Germinal center (tissue), 1 donor: Measurements from ENCODE around the gene PDXP.

Source experiments
- DNase-seq: peaks from one replicate; pipeline ENCODE4 v3.0.0; 2012; ENCODE audit warnings: mixed read lengths, low spot score

PDXP gene

DNA sequence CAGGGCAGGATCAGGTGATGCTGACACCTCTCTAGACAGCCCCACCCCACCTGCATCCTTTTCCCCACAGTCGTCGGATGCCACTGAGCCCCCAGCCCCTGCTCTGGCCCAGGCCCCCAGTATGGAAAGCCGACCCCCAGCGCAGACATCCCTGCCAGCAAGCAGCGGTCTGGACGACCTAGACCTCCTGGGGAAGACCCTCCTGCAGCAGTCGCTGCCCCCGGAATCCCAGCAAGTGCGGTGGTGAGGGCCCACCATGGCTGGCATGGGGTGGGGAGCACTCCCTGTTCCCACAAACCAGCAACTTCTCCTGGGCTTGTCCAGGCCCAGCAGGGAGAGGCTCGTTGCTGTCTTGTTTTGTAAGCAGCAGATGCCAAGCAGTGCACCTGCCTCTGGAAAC is 28.6 kb upstream of the PDXP start:
- no peak for DNase-seq

DNA sequence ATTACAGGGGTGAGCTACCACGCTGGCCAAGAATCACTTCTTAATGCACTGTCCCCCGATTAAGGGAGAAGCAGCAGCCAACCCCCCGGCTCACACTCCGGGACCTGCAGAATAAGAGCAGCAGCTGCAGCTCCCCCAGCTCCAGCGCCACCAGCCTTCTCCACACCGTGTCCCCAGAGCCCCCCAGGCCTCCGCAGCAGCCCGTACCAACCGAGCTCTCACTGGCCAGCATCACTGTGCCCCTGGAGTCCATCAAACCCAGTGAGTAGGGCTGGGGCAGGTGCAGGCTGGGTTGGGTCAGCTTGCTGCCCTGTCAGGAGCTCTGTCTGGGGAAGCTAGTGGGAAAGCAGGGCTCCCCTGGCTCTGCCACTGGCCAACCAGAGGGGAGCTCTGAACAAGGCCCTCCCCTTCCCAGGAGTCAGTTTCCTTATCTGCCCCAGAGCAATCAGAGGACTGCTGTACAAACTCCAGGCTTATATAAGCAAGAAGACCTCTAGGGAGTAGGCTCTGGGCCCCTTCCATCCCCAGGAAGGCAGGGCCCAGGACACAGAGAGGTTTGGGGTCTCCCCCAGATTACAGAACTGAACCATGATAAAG is 27.6 kb upstream of the PDXP start:
- no peak for DNase-seq

DNA sequence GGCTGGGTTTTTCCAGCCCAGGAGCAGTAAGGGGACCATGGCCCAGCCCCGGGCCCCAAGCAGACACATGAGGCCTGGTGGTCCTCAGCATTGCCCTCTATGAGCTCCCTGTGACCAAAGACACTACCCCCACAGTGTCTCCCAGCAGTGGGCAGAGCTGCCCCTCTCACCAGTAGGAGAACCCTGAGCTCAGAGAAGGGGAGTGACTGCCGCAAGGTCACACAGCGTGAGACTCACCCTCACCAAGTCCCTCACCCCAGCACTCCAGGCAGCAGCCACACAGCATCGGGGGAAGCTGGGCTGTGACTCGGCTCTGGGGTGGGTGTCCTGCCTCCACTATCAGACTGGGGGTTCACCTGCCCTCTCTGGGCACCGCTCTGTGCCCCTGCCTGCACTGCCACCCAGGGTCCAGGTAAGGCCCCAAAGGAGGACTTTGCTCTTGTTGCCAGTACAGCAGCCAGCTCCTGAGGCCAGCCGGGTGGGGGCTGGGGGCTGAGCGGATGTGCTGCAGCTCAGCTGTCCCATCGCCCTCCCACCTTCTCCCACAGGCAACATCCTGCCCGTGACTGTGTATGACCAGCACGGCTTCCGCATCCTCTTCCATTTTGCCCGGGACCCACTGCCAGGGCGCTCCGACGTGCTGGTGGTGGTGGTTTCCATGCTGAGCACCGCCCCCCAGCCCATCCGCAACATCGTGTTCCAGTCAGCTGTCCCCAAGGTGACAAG is 26.9 kb upstream of the PDXP start:
- no peak for DNase-seq

DNA sequence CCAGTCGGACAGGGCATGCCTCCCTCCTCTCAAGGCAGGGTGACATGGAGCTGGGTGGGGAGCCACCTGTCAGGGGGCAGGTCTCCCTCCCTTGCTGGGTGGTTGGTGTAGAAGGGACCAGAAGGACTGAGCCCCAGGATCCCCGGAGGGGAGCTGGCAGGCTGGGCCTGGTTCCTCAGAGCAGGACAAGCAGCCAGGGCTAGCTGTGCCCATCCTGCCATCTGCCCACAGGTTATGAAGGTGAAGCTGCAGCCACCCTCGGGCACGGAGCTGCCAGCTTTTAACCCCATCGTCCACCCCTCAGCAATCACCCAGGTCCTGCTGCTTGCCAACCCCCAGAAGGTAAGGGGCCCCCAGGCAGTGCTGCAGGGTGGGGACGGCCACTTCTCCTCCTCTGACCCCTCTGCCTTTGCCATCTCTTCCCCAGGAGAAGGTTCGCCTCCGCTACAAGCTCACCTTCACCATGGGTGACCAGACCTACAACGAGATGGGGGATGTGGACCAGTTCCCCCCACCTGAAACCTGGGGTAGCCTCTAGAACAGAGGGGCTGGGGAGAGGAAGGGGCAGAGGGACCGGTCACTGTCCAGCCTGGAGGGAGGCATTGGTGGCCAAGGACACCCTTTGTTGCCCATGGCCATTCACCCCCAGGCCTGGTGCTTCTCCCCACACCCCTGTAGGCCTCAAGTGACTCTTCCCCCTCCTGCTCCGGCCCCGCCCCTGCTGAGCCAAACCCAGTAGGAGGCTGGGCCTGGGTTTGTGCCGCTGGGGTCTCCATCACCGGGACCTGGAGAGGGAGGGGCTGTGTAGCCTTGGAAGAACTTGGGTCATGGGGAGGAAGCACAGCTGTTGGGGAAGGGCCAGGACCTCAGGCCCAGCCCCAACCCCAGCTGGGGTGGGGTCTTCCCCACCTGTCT is 26.1 kb upstream of the PDXP start:
- DNase-seq = peak; percentile 36

DNA sequence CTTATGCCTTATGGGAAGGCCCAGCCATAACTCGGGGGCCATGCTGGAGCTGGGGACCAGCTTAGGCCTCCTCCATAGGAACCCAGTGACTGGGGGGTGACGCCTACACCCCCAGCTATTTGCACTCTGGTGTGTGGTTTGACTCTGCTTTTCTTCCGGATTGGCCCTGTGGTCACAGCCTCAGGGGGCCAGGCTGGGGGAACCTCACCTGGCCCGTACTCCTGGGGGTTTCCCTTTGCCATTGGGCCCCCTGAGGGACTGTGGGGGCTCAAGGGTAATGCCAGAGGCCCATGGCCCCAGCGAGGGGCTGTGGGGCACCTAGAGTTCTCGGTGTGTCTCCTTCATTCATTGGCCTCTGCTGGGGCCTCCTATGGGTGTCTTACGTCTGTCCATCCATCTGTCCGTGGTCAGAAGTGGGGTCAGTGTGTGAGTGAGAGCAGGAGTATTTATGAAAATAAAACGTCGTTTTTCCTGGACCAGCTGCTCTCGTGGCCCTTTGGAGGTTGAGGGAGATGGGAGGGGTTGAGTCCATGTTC is 25.4 kb upstream of the PDXP start:
- DNase-seq = peak; percentile 78

DNA sequence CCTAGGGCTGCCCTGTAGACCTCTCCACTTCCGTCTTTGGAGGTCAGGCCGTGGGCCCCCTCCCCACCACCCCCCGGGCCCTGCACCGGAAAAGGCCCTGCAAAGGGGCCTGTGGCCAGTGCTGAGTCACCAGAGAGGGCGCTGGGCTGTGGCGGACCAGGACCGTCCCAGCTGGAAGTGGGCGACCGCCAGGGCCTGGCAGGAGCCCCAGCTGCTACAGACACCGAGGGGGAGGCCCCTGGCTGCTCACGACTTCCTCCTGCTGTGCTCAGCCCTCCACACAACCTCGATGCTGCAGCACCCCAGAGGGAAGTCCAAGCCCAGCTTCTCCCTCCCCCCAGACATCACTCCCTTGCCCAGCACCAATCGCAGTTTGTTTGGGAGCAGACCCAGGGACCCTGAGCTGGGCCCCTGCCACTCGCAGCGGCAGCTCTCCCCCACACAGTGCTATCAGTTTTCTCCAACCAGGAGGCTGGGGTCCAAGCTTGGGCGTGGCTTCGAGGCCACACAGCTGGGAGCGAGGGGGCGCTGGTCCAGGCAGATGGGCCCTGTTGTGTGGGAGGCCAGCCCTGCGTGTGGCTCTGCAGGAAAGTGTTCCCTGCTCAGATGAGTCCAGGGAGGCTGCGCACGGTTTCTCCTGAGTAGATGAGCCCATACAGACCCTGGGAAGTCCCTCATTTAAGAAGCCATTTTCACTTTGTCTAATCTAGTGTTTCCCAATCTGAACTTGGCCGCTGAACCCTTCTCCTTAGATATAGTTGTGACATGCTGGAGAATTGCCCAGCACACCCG is 24.7 kb upstream of the PDXP start:
- peak; percentile 87 for DNase-seq

GRCh38 chr22:37634417-37634924 is 24.1 kb upstream of the PDXP start:
- no peak for DNase-seq

DNA sequence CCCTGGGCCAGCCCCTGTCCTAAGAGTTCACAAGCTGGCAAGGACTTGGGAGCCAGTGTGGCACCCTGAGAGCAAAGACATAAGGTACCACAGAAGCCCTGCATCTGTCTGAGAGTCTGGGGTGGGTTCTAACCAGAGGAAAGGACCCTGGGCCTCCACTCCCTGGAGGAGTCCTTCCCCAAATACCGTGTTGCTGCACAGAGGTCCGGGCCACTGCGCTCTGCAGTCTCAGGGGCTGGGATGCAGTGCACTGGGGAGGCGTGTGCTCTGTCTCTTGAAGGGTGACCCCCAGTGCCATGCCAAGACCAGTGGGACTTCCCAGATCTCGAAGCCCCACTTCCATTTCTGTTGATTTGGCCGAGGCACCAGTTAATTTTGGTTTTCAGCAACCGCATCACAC is 23.4 kb upstream of the PDXP start:
- DNase-seq = no peak

DNA sequence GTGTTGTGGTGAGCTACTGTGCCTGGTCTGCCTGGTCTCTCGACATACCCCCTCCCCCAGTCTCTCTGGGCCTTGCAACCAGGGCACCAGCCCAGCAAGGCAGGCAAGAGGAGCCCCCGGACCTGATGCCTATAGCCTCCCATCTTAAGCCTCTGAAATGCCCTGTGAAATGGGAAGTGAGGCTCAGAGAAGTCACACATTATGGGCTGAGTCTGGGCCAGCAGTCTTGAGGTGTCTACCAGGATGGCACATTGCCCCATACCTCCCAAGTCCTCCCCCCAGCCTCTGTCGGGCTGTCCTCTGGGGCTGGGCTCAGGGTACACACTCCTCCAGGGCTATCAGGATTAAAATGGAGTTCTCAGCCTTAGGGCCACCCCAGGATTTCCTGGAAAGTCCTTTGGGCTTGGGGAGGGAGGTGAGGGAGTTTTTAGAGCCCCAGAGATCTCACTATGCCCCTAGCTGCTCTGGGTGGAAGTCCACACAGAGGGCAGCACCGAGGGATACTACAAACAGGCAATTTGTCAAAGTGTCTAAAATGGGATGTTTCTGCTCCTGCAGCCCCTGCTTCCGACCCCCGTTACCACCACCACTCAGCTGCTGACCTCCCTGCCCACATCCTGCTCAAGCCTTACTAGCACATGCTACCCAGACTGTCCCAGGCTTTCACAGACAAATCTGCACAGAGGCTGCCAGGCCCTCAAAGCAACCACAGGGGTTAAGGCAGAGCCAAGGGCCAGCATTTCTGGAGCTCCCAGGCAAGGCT is 22.2 kb upstream of the PDXP start:
- no peak for DNase-seq

- no peak for DNase-seq
Measured at GRCh38 chr22:37636949-37637273, 21.6 kb upstream of the PDXP start.

DNA sequence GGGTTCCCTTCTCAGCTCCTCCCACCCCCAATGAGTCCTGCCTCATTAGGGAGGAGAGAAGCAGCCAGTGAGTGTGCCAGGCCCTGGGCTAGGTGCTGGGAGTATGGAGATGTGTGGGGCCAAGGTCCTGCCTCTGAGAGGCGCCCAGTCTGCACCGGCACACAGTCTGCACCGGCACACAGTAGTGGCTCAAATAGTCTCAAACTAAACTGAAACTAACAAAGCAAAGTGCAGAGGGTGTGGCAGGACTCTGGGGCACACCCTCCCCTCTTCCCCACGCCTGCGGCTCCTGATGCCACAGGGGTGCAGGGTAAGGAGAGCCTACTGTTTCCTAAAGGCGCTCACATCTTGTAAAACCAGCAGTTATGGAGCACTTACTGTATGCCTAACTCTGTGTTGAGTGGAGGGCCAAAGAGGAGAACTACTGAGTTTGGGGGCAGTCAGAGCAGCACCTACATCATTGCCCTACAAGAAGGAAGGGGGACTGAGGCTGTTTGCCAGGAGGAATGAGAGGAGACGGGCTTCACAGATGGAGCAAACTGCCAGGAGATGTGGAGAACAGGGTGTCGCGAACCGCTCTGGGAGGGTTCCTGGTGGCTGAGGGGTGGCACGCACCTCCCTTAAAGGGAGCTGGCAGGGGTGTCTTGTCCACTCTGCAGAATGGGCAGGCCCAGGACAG is 20.0 kb upstream of the PDXP start:
- DNase-seq = no peak

- DNase-seq = peak; percentile 68
Measured at GRCh38 chr22:37639070-37639760, 19.3 kb upstream of the PDXP start, which contains the start of gene SH3BP1. Gene SH3BP1, plus strand, starts transcription at chr22:37639669. Its CDS starts 119 bp downstream, at chr22:37639788.

DNA sequence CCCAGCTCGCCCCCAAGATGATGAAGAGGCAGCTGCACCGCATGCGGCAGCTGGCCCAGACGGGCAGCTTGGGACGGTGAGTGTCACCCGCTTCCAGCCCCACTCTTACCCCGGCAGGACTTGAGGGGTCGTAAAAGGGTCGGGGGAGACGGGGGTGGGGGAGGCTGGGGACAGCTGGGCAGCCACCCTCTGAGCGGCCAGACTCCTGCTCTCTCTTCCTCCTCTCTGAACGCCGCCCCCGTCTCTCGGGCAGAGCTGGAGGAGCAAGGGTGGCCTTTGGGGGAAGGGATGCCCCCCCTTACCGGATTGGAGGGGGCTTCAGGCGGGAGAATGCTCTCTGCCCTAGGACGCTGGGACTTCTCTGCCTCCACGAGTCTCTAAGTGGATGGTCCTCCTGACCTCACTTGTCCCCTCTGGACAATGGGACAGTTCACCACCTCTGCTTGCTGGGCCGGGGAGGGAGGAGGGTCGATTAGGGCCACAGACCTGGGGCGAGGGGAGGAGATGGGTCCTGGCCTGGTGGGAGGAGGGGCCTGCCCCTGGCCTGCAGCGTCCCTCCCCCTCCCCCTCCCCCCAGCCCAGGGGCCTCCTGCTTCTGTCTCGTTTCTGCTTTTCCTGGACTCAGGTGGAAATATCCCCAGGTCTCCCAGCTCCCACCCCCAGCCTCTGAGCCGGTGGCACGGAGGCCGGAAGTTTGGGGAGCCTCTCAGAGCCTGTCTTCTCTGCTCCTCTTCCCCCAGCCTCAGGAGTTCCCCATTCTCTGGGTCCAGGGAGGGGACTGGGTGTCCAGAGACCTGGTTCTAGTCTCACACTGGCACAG is 18.5 kb upstream of the PDXP start:
- peak; percentile 51 for DNase-seq

- DNase-seq = no peak
Measured at GRCh38 chr22:37640591-37641560, 17.6 kb upstream of the PDXP start.

- DNase-seq = no peak
Measured at GRCh38 chr22:37641561-37641949, 17.0 kb upstream of the PDXP start.

DNA sequence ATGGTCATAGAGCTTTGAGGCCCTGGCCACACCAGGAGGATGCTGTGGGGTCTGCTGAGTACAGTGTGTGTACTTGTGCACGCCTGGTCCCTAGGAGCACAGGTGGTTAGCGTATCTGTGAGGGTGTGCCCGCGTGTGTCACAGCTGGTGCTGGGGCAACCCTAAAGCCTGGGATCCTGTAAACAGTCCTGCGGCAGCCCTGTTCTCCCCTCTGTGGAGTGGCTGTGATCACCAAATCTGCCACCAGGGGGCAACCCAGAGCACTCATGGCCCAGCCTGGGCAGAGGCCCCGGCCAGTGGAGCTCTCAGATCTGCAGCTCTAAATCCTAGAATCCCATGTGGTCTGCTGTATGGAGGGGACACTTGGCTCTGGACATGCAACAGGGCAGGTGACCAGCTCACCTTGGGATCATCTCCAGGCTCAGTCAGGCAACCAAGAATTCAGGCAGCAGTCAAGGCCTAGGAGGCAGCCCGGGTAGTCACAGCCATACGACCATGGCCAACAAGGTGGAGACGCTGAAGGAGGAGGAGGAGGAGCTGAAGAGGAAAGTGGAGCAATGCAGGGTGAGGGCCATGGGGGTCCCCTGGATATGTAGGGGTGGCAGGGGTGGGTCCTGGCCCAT is 15.2 kb upstream of the PDXP start:
- DNase-seq = peak; percentile 84

GRCh38 chr22:37647317-37647716 is 11.2 kb upstream of the PDXP start:
- no peak for DNase-seq
